Measurements from ENCODE around the gene OR10C1. TPM values are rescaled to one million over a fixed set of nuclear protein-coding genes. Genes with fewer than 3 reads are reported as not detected.

Gene OR10C1
- total RNA-seq, 1 experiment from 2014 or later = not detected

GRCh38 chr6:29490552-29490951 is 51.4 kb downstream of the OR10C1 start:
- TF ChIP-seq SIN3A (IDR thresholded peaks at IDR 0.05; ENCODE audit: borderline replicate concordance, insufficient read depth, low read depth, low read length) = no peak
- TF ChIP-seq REST (IDR thresholded peaks at IDR 0.05; ENCODE audit: insufficient read depth in 1 of 2, low read depth in 2 of 2, low read length in 1 of 2) = no peak
- TF ChIP-seq POLR2AphosphoS5 (IDR thresholded peaks at IDR 0.05; ENCODE audit: low read depth, low read length) = no peak
- TF ChIP-seq CTCF (IDR thresholded peaks at IDR 0.05) = no peak
- TF ChIP-seq TCF7L2 (IDR thresholded peaks at IDR 0.05; ENCODE audit: low read depth, low read length) = no peak
- in situ Hi-C loops (cut with HindIII; ENCODE audit: low pct_unique_long_range_greater_than_20kb, low sequenced_read_pairs) = no loop called here
- no peaks in the 10 kb centered on the region for H3K36me3 ChIP-seq (ENCODE audit: control insufficient read depth, insufficient read depth, low read length)
- H3K4me1 ChIP-seq (ENCODE audit: control insufficient read depth, insufficient read depth, low read length) = no peaks in the 10 kb centered on the region
- ATAC-seq (no peak), DNase-seq (ENCODE audit: low read depth, low spot score) (no peak)
- BruUV-seq (replicated peaks) = no TSS peak
- ChIA-PET CTCF (no interaction called here), POLR2A (no interaction called here)
- H3K27me3 ChIP-seq (ENCODE audit: control insufficient read depth, insufficient read depth, low read length) = no peaks in the 10 kb centered on the region
- no peaks in the 10 kb centered on the region for H3K9me3 ChIP-seq (ENCODE audit: control insufficient read depth, insufficient read depth, low read depth, low read length)
- intact Hi-C loops (cut with micrococcal nuclease; ENCODE audit: unreplicated experiment) = no loop called here
- H3K4me3 ChIP-seq (ENCODE audit: low read depth in 2 of 2, low read length in 2 of 2) = no peak overlapping the region
- H3K27ac ChIP-seq (ENCODE audit: low read length) = no peak overlapping the region

Other genes with a start within 250 kb of the OR10C1 start
- gene OR14J1, start 137.6 kb upstream of the OR10C1 start, total RNA-seq (2021; ENCODE audit: unreplicated experiment) = not detected
- gene OR5V1, start 70.4 kb upstream of the OR10C1 start, total RNA-seq (2021; ENCODE audit: unreplicated experiment) = not detected
- gene OR12D3, start 64.0 kb upstream of the OR10C1 start, total RNA-seq (2021; ENCODE audit: unreplicated experiment) = not detected
- gene OR12D2, start 43.7 kb upstream of the OR10C1 start, total RNA-seq (2021; ENCODE audit: unreplicated experiment) = not detected
- not detected for gene OR12D1, start 24.4 kb upstream of the OR10C1 start, total RNA-seq (2021; ENCODE audit: unreplicated experiment)
- gene OR11A1, start 17.8 kb downstream of the OR10C1 start, total RNA-seq (2021; ENCODE audit: unreplicated experiment) = not detected
- gene OR2H1, start 17.8 kb downstream of the OR10C1 start, total RNA-seq (2021; ENCODE audit: unreplicated experiment) = not detected
- gene MAS1L, start 48.6 kb downstream of the OR10C1 start, total RNA-seq (2021; ENCODE audit: unreplicated experiment) = not detected
- 0.54 TPM for gene UBD, start 120.4 kb downstream of the OR10C1 start, total RNA-seq (2021; ENCODE audit: unreplicated experiment)
- not detected for gene OR2H2, start 145.8 kb downstream of the OR10C1 start, total RNA-seq (2021; ENCODE audit: unreplicated experiment)
- 11.9 TPM for gene GABBR1, start 193.9 kb downstream of the OR10C1 start, total RNA-seq (2021; ENCODE audit: unreplicated experiment)
- gene MOG, start 217.8 kb downstream of the OR10C1 start, total RNA-seq (2021; ENCODE audit: unreplicated experiment) = not detected
- not detected for gene ZFP57, start 241.8 kb downstream of the OR10C1 start, total RNA-seq (2021; ENCODE audit: unreplicated experiment)